IgD-negative memory B cell (primary cell): ENCODE measurements around the gene PACSIN1. TPM values are rescaled to one million over a fixed set of nuclear protein-coding genes. Genes with fewer than 3 reads are reported as not detected.
A peak's percentile ranks its signal among the peaks of the same experiment; 100 is the strongest.

ENCODE experiments used
- H3K27ac Mint-ChIP-seq, 3 donors: one replicate each; pipeline ENCODE4 v1.8.0; 2020 to 2022; ENCODE audit warnings: mild to moderate bottlenecking in 3 of 3, mixed read lengths in 3 of 3, moderate library complexity in 1 of 3
- H3K27me3 Mint-ChIP-seq: one replicate; pipeline ENCODE4 v1.8.0; 2021; ENCODE audit warnings: mixed read lengths
- H3K36me3 Mint-ChIP-seq: one replicate; pipeline ENCODE4 v1.8.0; 2020; ENCODE audit warnings: mild to moderate bottlenecking, mixed read lengths
- H3K4me1 Mint-ChIP-seq, 3 donors: one replicate each; pipeline ENCODE4 v1.8.0; 2020 to 2022; ENCODE audit warnings: mixed read lengths in 3 of 3, mild to moderate bottlenecking in 1 of 3
- H3K4me3 Mint-ChIP-seq, 4 donors: one replicate each; pipeline ENCODE4 v1.8.0; 2020 to 2022; ENCODE audit warnings: mild to moderate bottlenecking in 4 of 4, mixed read lengths in 4 of 4, moderate library complexity in 3 of 4
- H3K9me3 Mint-ChIP-seq, 3 donors: one replicate each; pipeline ENCODE4 v1.8.0; 2020 to 2021; ENCODE audit warnings: mixed read lengths in 3 of 3, mild to moderate bottlenecking in 1 of 3
- polyA plus RNA-seq: library from polyadenylated mRNA; unstranded; fragments of 300-500 nt; fragmentation: Illumina TruSeq; gene quantifications from one replicate; pipeline ENCODE4 v1.2.3, GENCODE V29; 2021

Gene PACSIN1
- polyA plus RNA-seq, 1 donor from 2014 or later: not detected

DNA sequence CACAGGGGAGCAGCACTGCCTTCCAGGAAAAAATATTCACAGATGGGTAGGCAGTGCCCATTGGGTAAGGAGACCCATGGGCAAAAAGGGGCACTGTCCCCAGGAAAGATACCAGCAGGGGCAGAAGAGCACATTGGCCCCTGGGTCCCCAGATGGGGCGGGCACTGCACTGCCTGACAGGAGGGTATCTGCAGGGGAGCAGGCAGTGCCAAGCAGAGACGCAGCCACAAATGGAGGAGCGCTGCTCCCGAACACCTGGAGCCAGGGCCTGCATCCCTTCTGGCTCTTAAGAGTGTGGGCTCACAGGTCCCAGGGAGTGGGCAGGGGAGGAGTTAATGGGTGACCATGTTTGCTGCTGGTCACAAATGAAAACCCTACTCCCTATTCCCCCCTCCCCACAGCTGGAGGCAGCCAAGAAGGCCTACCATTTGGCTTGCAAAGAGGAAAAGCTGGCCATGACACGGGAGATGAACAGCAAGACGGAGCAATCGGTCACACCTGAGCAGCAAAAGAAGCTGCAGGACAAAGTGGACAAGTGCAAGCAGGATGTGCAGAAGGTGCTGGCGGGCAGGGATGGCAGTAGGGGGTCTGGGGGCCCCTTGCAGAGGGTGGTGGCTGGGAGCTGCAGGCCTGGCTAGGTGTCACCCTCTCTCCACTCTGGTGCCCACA, 63.3 kb downstream of the PACSIN1 start:
- peak overlapping the region in 1 of 3 donors; percentile 86 for H3K27ac Mint-ChIP-seq
- peaks cover 5% of the 10 kb centered on the region for H3K36me3 Mint-ChIP-seq
- no peak overlapping the region for H3K4me3 Mint-ChIP-seq
- H3K27me3 Mint-ChIP-seq: no peaks in the 10 kb centered on the region
- H3K9me3 Mint-ChIP-seq: peaks cover 0 to 2% (median 0%) of the 10 kb centered on the region in 3 donors
- H3K4me1 Mint-ChIP-seq: peaks cover 0 to 2% (median 0%) of the 10 kb centered on the region in 3 donors

- H3K4me1 Mint-ChIP-seq: peaks cover 0 to 2% (median 0%) of the 10 kb centered on the region in 3 donors
- H3K27ac Mint-ChIP-seq: peak overlapping the region in 1 of 3 donors; percentile 86
- peaks cover 0 to 2% (median 0%) of the 10 kb centered on the region in 3 donors for H3K9me3 Mint-ChIP-seq
- peaks cover 5% of the 10 kb centered on the region for H3K36me3 Mint-ChIP-seq
- H3K4me3 Mint-ChIP-seq: no peak overlapping the region
- no peaks in the 10 kb centered on the region for H3K27me3 Mint-ChIP-seq
Measured at GRCh38 chr6:34529665-34530327, 63.9 kb downstream of the PACSIN1 start.

GRCh38 chr6:34530753-34531365, 65.0 kb downstream of the PACSIN1 start:
- Mint-ChIP-seq H3K36me3 (peaks cover 5% of the 10 kb centered on the region), H3K4me3 (no peak overlapping the region), H3K27ac (peak overlapping the region in 1 of 3 donors; percentile 45), H3K9me3 (peaks cover 0 to 2% (median 0%) of the 10 kb centered on the region in 3 donors), H3K4me1 (peaks cover 0 to 2% (median 0%) of the 10 kb centered on the region in 3 donors), H3K27me3 (no peaks in the 10 kb centered on the region)

- peaks cover 5% of the 10 kb centered on the region for H3K36me3 Mint-ChIP-seq
- H3K4me3 Mint-ChIP-seq: peak overlapping the region in 2 of 4 donors; percentile 16 to 87
- H3K27ac Mint-ChIP-seq: peak overlapping the region in 1 of 3 donors; percentile 45
Measured at GRCh38 chr6:34531580-34532201, 65.8 kb downstream of the PACSIN1 start.

DNA sequence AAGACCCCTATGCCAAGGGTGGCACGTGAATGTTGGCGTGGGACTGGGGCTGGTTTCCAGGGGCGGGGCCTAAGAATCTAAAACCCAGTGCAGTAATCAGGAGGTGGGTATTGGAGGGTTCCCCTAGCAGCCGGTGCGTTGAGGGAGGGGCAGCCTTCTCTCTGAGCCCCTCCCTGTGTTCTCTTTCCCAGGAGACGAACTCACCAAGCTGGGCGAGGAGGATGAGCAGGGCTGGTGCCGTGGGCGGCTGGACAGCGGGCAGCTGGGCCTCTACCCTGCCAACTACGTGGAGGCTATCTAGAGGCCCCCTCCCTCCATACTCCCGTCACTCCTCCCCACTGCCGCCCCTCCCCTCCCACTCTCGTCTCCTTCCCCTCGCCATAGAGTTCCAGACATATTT, 66.4 kb downstream of the PACSIN1 start:
- H3K4me3 Mint-ChIP-seq: peak overlapping the region in 1 of 4 donors; percentile 87
- H3K36me3 Mint-ChIP-seq: peaks cover 5% of the 10 kb centered on the region
- H3K4me1 Mint-ChIP-seq: peaks cover 0 to 2% (median 0%) of the 10 kb centered on the region in 3 donors
- peaks cover 0 to 2% (median 0%) of the 10 kb centered on the region in 3 donors for H3K9me3 Mint-ChIP-seq
- H3K27ac Mint-ChIP-seq: no peak overlapping the region
- no peaks in the 10 kb centered on the region for H3K27me3 Mint-ChIP-seq

More at GRCh38 chr6:34531580-34532201, 65.8 kb downstream of the PACSIN1 start:
- H3K27me3 Mint-ChIP-seq: no peaks in the 10 kb centered on the region
- H3K9me3 Mint-ChIP-seq: peaks cover 0 to 2% (median 0%) of the 10 kb centered on the region in 3 donors
- peaks cover 0 to 2% (median 0%) of the 10 kb centered on the region in 3 donors for H3K4me1 Mint-ChIP-seq

GRCh38 chr6:34534146-34534545, 68.3 kb downstream of the PACSIN1 start:
- Mint-ChIP-seq H3K27ac (peak overlapping the region in 1 of 3 donors; percentile 31), H3K27me3 (peaks cover 1% of the 10 kb centered on the region), H3K4me1 (no peaks in the 10 kb centered on the region)

GRCh38 chr6:34534656-34535055, 68.8 kb downstream of the PACSIN1 start:
- Mint-ChIP-seq H3K9me3 (no peaks in the 10 kb centered on the region), H3K4me1 (no peaks in the 10 kb centered on the region), H3K27me3 (peaks cover 1% of the 10 kb centered on the region), H3K36me3 (peaks cover 2% of the 10 kb centered on the region), H3K27ac (peak overlapping the region in 1 of 3 donors; percentile 31), H3K4me3 (no peak overlapping the region)

More at GRCh38 chr6:34534146-34534545, 68.3 kb downstream of the PACSIN1 start:
- no peaks in the 10 kb centered on the region for H3K9me3 Mint-ChIP-seq
- peaks cover 2% of the 10 kb centered on the region for H3K36me3 Mint-ChIP-seq
- no peak overlapping the region for H3K4me3 Mint-ChIP-seq

DNA sequence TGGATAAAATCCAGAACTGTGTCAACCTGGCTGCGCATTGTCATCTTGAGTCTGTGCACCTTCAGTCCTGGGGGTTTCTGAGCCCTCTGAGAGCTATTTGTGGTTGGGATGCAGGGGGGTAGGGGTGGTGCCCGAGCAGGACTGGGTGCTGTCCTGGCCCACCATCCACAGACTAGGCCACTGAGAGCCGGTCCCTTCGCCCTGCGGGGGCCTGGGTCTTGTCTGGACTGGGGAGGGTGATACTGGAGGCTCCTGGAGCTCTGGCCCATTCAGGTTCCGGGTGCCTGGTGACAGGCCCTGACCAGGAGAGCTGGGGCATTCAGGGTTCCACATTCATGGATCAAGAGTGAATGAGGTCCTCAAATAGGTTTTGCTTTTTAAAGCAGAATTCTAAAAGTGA, 69.3 kb downstream of the PACSIN1 start:
- Mint-ChIP-seq H3K4me3 (no peak overlapping the region), H3K36me3 (peaks cover 2% of the 10 kb centered on the region), H3K4me1 (no peaks in the 10 kb centered on the region), H3K27me3 (peaks cover 1% of the 10 kb centered on the region), H3K27ac (no peak overlapping the region), H3K9me3 (no peaks in the 10 kb centered on the region)

DNA sequence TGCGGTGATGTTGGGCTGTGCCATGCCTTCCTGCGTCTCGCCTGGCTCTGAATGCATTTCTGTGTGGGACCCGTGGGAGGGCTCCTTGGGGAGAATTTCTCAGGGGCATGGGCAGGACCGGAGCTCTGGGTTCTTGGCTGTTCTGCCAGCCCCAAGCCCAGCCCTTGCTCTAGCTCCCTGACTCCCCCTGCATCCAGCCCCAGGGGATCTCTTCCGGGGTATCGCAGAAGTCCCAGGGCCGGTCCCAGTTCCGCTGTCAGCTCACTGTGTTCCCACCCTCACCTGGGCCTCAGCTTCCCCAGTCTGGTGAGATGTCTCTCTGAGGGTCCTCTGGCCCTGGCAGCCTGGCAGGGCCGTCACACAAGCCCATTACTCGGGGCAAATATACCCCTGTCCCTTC, 69.8 kb downstream of the PACSIN1 start:
- Mint-ChIP-seq H3K9me3 (no peaks in the 10 kb centered on the region), H3K4me1 (no peaks in the 10 kb centered on the region), H3K27me3 (peaks cover 1% of the 10 kb centered on the region), H3K4me3 (no peak overlapping the region), H3K36me3 (peaks cover 2% of the 10 kb centered on the region), H3K27ac (no peak overlapping the region)

DNA sequence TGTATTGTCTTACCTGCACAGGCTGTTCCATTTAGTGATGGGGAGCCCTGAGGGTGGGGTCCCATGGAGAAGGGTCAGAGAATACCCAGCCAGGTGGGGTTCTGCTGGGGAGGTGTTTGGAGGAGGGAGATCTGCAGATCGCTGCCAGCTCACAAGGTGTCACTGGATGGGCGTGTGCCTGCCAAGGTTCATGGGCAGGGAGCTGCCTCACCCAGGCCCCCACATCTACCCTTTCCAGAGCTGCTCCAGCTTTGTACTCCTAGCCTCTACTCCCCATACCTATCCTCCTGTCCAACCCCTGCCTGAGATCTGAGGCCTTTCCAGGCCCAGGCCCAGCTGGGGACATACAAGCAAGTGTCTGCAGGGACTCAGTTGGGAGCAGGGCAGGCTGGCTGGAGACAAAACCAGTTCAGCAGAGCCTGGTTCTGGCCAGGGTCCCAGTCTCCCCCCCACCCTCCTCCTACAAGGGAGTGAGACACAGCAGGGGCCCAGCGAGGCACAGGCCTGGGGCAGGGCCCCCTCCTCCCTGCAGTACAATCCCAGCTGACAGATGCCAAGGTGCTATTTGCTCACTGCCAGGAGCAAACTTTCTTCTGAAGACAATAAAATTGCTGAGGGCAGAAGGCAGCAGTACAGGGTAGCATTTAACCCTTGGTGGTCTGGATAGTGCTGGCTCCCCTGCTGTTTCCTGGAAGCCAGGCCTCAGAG, 70.5 kb downstream of the PACSIN1 start:
- no peaks in the 10 kb centered on the region for H3K4me1 Mint-ChIP-seq
- H3K9me3 Mint-ChIP-seq: no peaks in the 10 kb centered on the region
- no peak overlapping the region for H3K4me3 Mint-ChIP-seq
- H3K27me3 Mint-ChIP-seq: peaks cover 1% of the 10 kb centered on the region
- peaks cover 2% of the 10 kb centered on the region for H3K36me3 Mint-ChIP-seq
- H3K27ac Mint-ChIP-seq: no peak overlapping the region

DNA sequence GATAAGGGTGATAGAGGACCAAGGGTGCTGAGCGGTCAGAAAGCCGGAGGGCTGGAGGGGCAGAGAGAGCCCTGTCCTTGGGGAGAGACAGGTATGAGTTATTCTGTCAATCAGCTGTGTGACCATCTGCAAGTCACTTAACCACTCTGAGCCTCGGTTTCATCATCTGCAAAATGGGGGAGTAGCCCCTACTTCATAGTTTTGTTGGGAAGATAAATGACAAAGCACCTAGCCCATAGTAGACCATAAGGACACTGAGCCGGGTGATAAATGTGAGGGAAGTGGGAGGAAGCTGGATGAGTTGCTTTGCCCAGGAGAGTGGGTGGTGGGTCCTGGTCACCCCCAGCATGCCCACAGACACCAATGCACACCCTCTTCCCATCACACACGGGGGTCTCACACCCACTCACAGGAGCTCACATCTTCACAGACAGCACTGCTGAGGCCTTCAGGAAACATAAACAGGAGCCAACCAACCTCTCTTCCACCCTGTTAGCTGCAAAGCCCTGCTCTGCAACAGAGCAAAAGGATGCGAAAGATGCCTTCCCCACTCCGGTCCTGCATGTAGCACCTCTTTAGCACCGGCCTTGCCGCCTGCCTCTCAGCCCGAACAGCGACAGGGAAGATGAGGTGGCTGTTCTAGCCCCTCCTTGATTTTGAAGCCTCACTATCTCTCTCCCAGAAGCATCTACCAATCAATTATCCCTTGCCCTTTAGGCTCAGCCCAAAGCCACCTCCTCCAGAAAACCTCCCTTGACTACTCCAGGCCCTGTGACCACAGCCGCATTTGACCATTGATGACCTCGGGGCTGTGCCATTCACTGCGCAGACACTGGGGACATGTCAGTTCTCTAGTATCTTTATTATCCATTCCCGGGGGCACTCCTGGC, 71.3 kb downstream of the PACSIN1 start:
- Mint-ChIP-seq H3K4me1 (no peaks in the 10 kb centered on the region), H3K36me3 (peaks cover 2% of the 10 kb centered on the region), H3K27ac (no peak overlapping the region), H3K9me3 (no peaks in the 10 kb centered on the region), H3K27me3 (peaks cover 1% of the 10 kb centered on the region), H3K4me3 (no peak overlapping the region)

DNA sequence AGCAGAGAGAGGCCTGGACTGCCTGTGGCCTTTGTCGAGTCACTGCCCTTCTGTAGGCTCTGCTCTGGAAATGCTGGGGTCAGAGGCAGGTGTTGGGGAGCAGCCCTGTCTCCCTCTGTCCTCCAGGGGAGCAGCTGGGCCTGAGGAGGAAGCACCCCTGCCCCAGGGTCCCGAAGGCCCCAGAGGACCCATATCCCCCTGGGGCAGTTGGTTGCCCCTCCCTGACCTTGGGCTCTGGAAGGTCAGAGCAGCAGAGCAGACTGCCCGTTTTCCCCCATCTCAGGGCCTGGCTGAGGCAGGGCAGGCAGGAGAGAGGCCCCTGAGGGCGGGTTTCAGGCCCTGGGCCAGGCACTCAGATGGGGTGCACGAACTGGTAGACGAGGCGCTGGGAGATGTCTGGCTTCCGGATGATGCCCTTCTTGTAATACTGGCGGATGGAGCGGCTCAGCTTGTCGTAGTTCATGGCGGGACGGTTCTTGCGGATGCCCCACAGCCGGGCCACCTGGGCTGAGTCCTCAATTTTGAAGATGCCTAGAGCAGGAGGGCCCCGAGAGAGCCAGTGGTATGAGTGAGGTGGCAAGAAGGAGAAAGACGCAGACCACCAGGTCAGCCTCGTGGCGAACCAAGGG, 72.2 kb downstream of the PACSIN1 start:
- peaks cover 1% of the 10 kb centered on the region for H3K27me3 Mint-ChIP-seq
- no peaks in the 10 kb centered on the region for H3K4me1 Mint-ChIP-seq
- H3K9me3 Mint-ChIP-seq: no peaks in the 10 kb centered on the region
- peaks cover 2% of the 10 kb centered on the region for H3K36me3 Mint-ChIP-seq
- no peak overlapping the region for H3K27ac Mint-ChIP-seq
- H3K4me3 Mint-ChIP-seq: no peak overlapping the region

DNA sequence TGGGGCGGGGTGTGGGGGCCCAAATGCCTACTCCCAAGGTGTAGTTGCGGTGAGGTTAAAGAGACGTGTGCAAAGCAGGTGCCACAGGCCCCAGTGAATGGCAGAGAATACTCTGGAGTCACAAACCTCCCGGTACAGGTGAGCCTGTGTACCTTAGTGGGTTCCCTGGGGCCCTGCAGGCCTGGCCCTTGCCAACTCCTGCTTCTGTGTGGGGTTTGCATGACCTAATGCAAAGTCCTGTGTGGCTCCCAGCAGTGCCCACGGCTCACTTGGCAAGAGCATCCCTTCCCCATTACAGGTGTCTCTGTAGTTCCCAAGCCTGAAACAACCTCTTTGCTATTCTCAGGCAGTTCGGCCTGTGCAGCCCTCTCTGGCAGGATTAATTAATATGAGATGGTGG, 72.7 kb downstream of the PACSIN1 start:
- H3K9me3 Mint-ChIP-seq: no peaks in the 10 kb centered on the region
- peaks cover 4% of the 10 kb centered on the region for H3K27me3 Mint-ChIP-seq
- H3K27ac Mint-ChIP-seq: no peak overlapping the region
- H3K4me1 Mint-ChIP-seq: no peaks in the 10 kb centered on the region
- H3K36me3 Mint-ChIP-seq: no peaks in the 10 kb centered on the region
- H3K4me3 Mint-ChIP-seq: no peak overlapping the region
